ENCODE results near the gene TRIM54.

- no peak for TF ChIP-seq GABPB1 (CRISPR knock-in tag; IDR thresholded peaks at IDR 0.05)
- TF ChIP-seq SP1 (CRISPR knock-in tag; conservative IDR thresholded peaks at IDR 0.05), result no peak
- TF ChIP-seq, protein P1, sequence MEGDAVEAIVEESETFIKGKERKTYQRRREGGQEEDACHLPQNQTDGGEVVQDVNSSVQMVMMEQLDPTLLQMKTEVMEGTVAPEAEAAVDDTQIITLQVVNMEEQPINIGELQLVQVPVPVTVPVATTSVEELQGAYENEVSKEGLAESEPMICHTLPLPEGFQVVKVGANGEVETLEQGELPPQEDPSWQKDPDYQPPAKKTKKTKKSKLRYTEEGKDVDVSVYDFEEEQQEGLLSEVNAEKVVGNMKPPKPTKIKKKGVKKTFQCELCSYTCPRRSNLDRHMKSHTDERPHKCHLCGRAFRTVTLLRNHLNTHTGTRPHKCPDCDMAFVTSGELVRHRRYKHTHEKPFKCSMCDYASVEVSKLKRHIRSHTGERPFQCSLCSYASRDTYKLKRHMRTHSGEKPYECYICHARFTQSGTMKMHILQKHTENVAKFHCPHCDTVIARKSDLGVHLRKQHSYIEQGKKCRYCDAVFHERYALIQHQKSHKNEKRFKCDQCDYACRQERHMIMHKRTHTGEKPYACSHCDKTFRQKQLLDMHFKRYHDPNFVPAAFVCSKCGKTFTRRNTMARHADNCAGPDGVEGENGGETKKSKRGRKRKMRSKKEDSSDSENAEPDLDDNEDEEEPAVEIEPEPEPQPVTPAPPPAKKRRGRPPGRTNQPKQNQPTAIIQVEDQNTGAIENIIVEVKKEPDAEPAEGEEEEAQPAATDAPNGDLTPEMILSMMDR (IDR thresholded peaks at IDR 0.05), result no peak
- no peak for TF ChIP-seq ELF4 (CRISPR knock-in tag; IDR thresholded peaks at IDR 0.05; ENCODE audit: low read depth)
- no peak for TF ChIP-seq MYBL2 (CRISPR knock-in tag; IDR thresholded peaks at IDR 0.05)
- TF ChIP-seq ZNF512 (CRISPR knock-in tag; IDR thresholded peaks at IDR 0.05; ENCODE audit: borderline replicate concordance), result no peak
Observed at GRCh38 chr2:27322301-27322765, 40.1 kb downstream of the TRIM54 start.
